ENCODE data around the gene SFXN5. TPM values are rescaled to one million over a fixed set of nuclear protein-coding genes. Genes with fewer than 3 reads are reported as not detected.

SFXN5 gene
- total RNA-seq, 1 experiment from 2014 or later: 13.3 TPM

- no peaks in the 10 kb centered on the region for H3K27me3 ChIP-seq (replicated peaks)
- H3K27ac ChIP-seq: no peak overlapping the region
- H3K4me3 ChIP-seq: no peak overlapping the region
- no peaks in the 10 kb centered on the region for H3K9me3 ChIP-seq (replicated peaks)
- peaks cover 20% of the 10 kb centered on the region for H3K4me1 ChIP-seq (replicated peaks)
- H3K36me3 ChIP-seq: 0 out of 2 replicates have a peak, but pooled peaks cover 5% of the 10 kb centered on the region
- no peak for DNase-seq (ENCODE audit: low read depth in 1 of 2, low spot score in 2 of 2)
Observed at GRCh38 chr2:72998724-72999123, 72.8 kb downstream of the SFXN5 start.

- Histone ChIP-seq H3K4me1 (replicated peaks) (peaks cover 20% of the 10 kb centered on the region), H3K36me3 (0 out of 2 replicates have a peak, but pooled peaks cover 5% of the 10 kb centered on the region), H3K9me3 (replicated peaks) (no peaks in the 10 kb centered on the region), H3K27me3 (replicated peaks) (no peaks in the 10 kb centered on the region), H3K27ac (no peak overlapping the region), H3K4me3 (no peak overlapping the region)
- no peak for DNase-seq (ENCODE audit: low read depth in 1 of 2, low spot score in 2 of 2)
Observed at GRCh38 chr2:72998234-72998651, 73.3 kb downstream of the SFXN5 start.

GRCh38 chr2:72996117-72996502 lies 75.4 kb downstream of the SFXN5 start:
- Histone ChIP-seq H3K36me3 (0 out of 2 replicates have a peak, but pooled peaks cover 2% of the 10 kb centered on the region), H3K9me3 (replicated peaks) (no peaks in the 10 kb centered on the region), H3K4me3 (no peak overlapping the region), H3K27ac (no peak overlapping the region), H3K27me3 (replicated peaks) (no peaks in the 10 kb centered on the region), H3K4me1 (replicated peaks) (peaks cover 17% of the 10 kb centered on the region)
- no peak for DNase-seq (ENCODE audit: low read depth in 1 of 2, low spot score in 2 of 2)

GRCh38 chr2:72995430-72996116 lies 75.9 kb downstream of the SFXN5 start:
- Histone ChIP-seq H3K4me1 (replicated peaks) (peaks cover 12% of the 10 kb centered on the region), H3K4me3 (no peak overlapping the region), H3K9me3 (replicated peaks) (no peaks in the 10 kb centered on the region), H3K27ac (no peak overlapping the region), H3K27me3 (replicated peaks) (no peaks in the 10 kb centered on the region), H3K36me3 (no peaks in the 10 kb centered on the region)
- no peak for DNase-seq (ENCODE audit: low read depth in 1 of 2, low spot score in 2 of 2)

GRCh38 chr2:72994991-72995380 lies 76.5 kb downstream of the SFXN5 start:
- Histone ChIP-seq H3K9me3 (replicated peaks) (no peaks in the 10 kb centered on the region), H3K27ac (no peak overlapping the region), H3K4me3 (no peak overlapping the region), H3K4me1 (replicated peaks) (peaks cover 6% of the 10 kb centered on the region), H3K36me3 (no peaks in the 10 kb centered on the region), H3K27me3 (replicated peaks) (no peaks in the 10 kb centered on the region)
- DNase-seq (ENCODE audit: low read depth in 1 of 2, low spot score in 2 of 2): no peak

GRCh38 chr2:72994282-72994990 lies 77.1 kb downstream of the SFXN5 start:
- no peak overlapping the region for H3K4me3 ChIP-seq
- no peak overlapping the region for H3K27ac ChIP-seq
- peak in 1 of 2 experiments; percentile 21 for DNase-seq (ENCODE audit: low read depth in 1 of 2, low spot score in 2 of 2)
- no peaks in the 10 kb centered on the region for H3K27me3 ChIP-seq (replicated peaks)
- no peaks in the 10 kb centered on the region for H3K9me3 ChIP-seq (replicated peaks)
- no peaks in the 10 kb centered on the region for H3K36me3 ChIP-seq
- H3K4me1 ChIP-seq (replicated peaks): peaks cover under 1% of the 10 kb centered on the region; the same call in 1 of the 2 replicates

GRCh38 chr2:72993933-72994280 lies 77.6 kb downstream of the SFXN5 start:
- H3K4me3 ChIP-seq: no peak overlapping the region
- H3K27me3 ChIP-seq (replicated peaks): no peaks in the 10 kb centered on the region
- no peaks in the 10 kb centered on the region for H3K4me1 ChIP-seq (replicated peaks)
- peak in 1 of 2 experiments; percentile 18 for DNase-seq (ENCODE audit: low read depth in 1 of 2, low spot score in 2 of 2)
- H3K36me3 ChIP-seq: no peaks in the 10 kb centered on the region
- H3K9me3 ChIP-seq (replicated peaks): no peaks in the 10 kb centered on the region
- H3K27ac ChIP-seq: no peak overlapping the region

- DNase-seq (ENCODE audit: low read depth in 1 of 2, low spot score in 2 of 2): peak; percentile 37 to 52
- H3K27ac ChIP-seq: no peak overlapping the region
- no peaks in the 10 kb centered on the region for H3K27me3 ChIP-seq (replicated peaks)
- H3K4me1 ChIP-seq (replicated peaks): no peaks in the 10 kb centered on the region
- no peaks in the 10 kb centered on the region for H3K9me3 ChIP-seq (replicated peaks)
- H3K4me3 ChIP-seq: no peak overlapping the region
- H3K36me3 ChIP-seq: no peaks in the 10 kb centered on the region
Observed at GRCh38 chr2:72993147-72993932, 78.2 kb downstream of the SFXN5 start.

- peak in 1 of 2 experiments; percentile 40 for DNase-seq (ENCODE audit: low read depth in 1 of 2, low spot score in 2 of 2)
- no peak overlapping the region for H3K27ac ChIP-seq
- no peaks in the 10 kb centered on the region for H3K27me3 ChIP-seq (replicated peaks)
- no peak overlapping the region for H3K4me3 ChIP-seq
- H3K4me1 ChIP-seq (replicated peaks): no peaks in the 10 kb centered on the region
- no peaks in the 10 kb centered on the region for H3K9me3 ChIP-seq (replicated peaks)
- no peaks in the 10 kb centered on the region for H3K36me3 ChIP-seq
Observed at GRCh38 chr2:72992734-72993102, 78.8 kb downstream of the SFXN5 start.

GRCh38 chr2:72991980-72992733 lies 79.4 kb downstream of the SFXN5 start:
- no peaks in the 10 kb centered on the region for H3K4me1 ChIP-seq (replicated peaks)
- no peaks in the 10 kb centered on the region for H3K27me3 ChIP-seq (replicated peaks)
- no peaks in the 10 kb centered on the region for H3K9me3 ChIP-seq (replicated peaks)
- H3K27ac ChIP-seq: no peak overlapping the region
- no peak overlapping the region for H3K4me3 ChIP-seq
- H3K36me3 ChIP-seq: no peaks in the 10 kb centered on the region
- peak in 1 of 2 experiments; percentile 22 for DNase-seq (ENCODE audit: low read depth in 1 of 2, low spot score in 2 of 2)

- Histone ChIP-seq H3K4me3 (no peak overlapping the region), H3K27ac (no peak overlapping the region), H3K9me3 (replicated peaks) (no peaks in the 10 kb centered on the region), H3K4me1 (replicated peaks) (no peaks in the 10 kb centered on the region), H3K36me3 (no peaks in the 10 kb centered on the region), H3K27me3 (replicated peaks) (no peaks in the 10 kb centered on the region)
- peak in 1 of 2 experiments; percentile 35 for DNase-seq (ENCODE audit: low read depth in 1 of 2, low spot score in 2 of 2)
Observed at GRCh38 chr2:72991439-72991725, 80.1 kb downstream of the SFXN5 start.

- DNase-seq (ENCODE audit: low read depth in 1 of 2, low spot score in 2 of 2): peak in 1 of 2 experiments; percentile 30
- no peaks in the 10 kb centered on the region for H3K27me3 ChIP-seq (replicated peaks)
- no peak overlapping the region for H3K27ac ChIP-seq
- H3K4me1 ChIP-seq (replicated peaks): no peaks in the 10 kb centered on the region
- H3K9me3 ChIP-seq (replicated peaks): no peaks in the 10 kb centered on the region
- no peaks in the 10 kb centered on the region for H3K36me3 ChIP-seq
- H3K4me3 ChIP-seq: no peak overlapping the region
Observed at GRCh38 chr2:72990695-72991438, 80.6 kb downstream of the SFXN5 start.
